Ascending aorta (tissue), 2 donors: ENCODE data around the gene KCNQ2. TPM values are rescaled to one million over a fixed set of nuclear protein-coding genes. Genes with fewer than 3 reads are reported as not detected.

ENCODE experiments used
- DNase-seq, 2 donors: peaks; one replicate each; pipeline ENCODE4 v3.0.0-alpha.2; 2019; ENCODE audit warnings: low spot score in 2 of 2
- H3K27ac ChIP-seq, 2 donors: fragments of 200-600 bp; sonication (generic); one replicate each; pipeline ENCODE4 v1.5.1; 2016 to 2017; ENCODE audit warnings: mild to moderate bottlenecking in 1 of 2
- H3K27me3 ChIP-seq: fragments of 200-600 bp; sonication (generic); one replicate; pipeline ENCODE4 v1.5.1; 2017
- H3K36me3 ChIP-seq, 2 donors: fragments of 200-600 bp; sonication (generic); one replicate each; pipeline ENCODE4 v1.5.1; 2016
- H3K4me1 ChIP-seq, 2 donors: fragments of 200-600 bp; sonication (generic); one replicate each; pipeline ENCODE4 v1.5.1; 2016 to 2017; ENCODE audit warnings: mild to moderate bottlenecking in 1 of 2
- H3K4me3 ChIP-seq, 2 donors: fragments of 200-600 bp; sonication (generic); one replicate each; pipeline ENCODE4 v1.5.1; 2016 to 2017; ENCODE audit warnings: mild to moderate bottlenecking in 1 of 2
- H3K9me3 ChIP-seq, 2 donors: fragments of 200-600 bp; sonication (generic); one replicate each; pipeline ENCODE4 v1.5.1; 2016
- intact Hi-C: fragments of 100-400 bp; cut with DNase I; formaldehyde crosslinking; loops from one replicate; pipeline ENCODE4 v1.15.1; 2023
- total RNA-seq: library from RNA; depleted of rRNA; stranded (reverse); fragments of >200 nt; gene quantifications from one replicate; pipeline ENCODE4 v1.1.0, GENCODE V29; 2016
- TF ChIP-seq, protein P1 (sequence below), 3 experiments: fragments of 200-600 bp in 2 of 3; fragments of 450-650 bp in 1 of 3; sonication (generic) in 2 of 3; IDR thresholded peaks; one replicate each; pipeline ENCODE4 v1.5.1; 2016 to 2019; ENCODE audit warnings: antibody characterized with exemption in 3 of 3, mild to moderate bottlenecking in 1 of 3, moderate library complexity in 1 of 3

KCNQ2 gene
- total RNA-seq, 1 donor from 2014 or later, result not detected

DNA sequence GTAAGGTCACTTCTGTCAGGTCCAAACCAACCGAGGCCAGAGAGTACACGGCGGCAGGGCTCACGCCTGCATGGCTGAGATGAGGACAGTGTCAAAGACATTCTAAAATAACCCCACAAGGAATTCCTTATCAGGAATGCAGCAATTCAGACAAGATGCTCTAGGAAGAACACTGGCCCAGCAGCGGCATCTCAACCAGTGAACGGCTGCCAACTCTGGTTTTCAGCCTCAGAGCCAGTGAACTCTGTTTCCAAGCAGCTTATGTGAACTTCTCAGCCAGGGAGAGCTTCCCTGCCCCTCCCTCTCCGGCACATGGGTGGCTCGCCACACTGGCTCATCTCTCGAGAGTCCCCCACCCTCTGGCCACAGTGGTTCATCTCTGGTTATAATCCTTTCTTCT lies 36.9 kb downstream of the KCNQ2 start:
- H3K4me3 ChIP-seq, result no peak overlapping the region
- intact Hi-C loops, result no loop called here
- no peak overlapping the region for H3K27ac ChIP-seq
- TF ChIP-seq, protein P1, sequence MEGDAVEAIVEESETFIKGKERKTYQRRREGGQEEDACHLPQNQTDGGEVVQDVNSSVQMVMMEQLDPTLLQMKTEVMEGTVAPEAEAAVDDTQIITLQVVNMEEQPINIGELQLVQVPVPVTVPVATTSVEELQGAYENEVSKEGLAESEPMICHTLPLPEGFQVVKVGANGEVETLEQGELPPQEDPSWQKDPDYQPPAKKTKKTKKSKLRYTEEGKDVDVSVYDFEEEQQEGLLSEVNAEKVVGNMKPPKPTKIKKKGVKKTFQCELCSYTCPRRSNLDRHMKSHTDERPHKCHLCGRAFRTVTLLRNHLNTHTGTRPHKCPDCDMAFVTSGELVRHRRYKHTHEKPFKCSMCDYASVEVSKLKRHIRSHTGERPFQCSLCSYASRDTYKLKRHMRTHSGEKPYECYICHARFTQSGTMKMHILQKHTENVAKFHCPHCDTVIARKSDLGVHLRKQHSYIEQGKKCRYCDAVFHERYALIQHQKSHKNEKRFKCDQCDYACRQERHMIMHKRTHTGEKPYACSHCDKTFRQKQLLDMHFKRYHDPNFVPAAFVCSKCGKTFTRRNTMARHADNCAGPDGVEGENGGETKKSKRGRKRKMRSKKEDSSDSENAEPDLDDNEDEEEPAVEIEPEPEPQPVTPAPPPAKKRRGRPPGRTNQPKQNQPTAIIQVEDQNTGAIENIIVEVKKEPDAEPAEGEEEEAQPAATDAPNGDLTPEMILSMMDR (IDR thresholded peaks at IDR 0.05), result no peak
- DNase-seq, result no peak
- H3K4me1 ChIP-seq, result no peaks in the 10 kb centered on the region
- no peaks in the 10 kb centered on the region for H3K36me3 ChIP-seq
- H3K27me3 ChIP-seq, result no peaks in the 10 kb centered on the region
- no peaks in the 10 kb centered on the region for H3K9me3 ChIP-seq

DNA sequence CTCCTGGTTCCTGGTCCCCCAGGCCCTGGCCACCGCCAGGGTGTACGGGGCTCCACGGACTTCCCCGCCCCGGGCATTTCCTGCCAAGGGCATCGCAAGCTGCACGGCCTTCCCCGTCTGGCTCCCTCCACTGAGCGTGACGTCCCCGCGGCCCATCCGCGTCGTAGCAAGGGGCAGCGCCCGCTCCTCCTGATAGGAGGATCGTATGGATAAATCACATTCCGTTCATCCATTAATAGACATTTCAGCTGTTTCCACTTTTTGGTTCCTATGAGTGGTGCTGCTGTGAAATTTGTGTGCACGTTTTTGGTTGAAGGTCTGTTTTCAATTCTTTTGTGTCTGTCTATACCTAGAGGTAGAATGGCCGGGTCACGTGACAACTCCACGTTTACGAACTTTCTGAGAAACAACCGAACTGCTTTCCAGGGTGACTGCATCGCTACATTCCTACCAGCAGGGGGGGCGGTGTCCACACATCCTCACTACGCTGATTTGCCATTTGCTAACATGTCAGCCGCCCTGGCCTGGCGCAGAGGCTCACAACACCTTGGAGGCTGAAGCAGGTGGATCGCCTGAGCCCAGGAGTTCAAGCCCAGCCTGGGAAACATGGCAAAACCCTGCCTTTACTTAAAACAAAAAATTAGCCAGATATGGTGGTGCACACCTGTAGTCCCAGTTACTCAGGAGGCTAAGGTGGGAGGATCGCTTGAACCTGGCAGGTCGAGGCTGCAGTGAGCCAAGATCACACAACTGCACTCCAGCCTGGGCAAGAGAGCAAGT lies 37.7 kb downstream of the KCNQ2 start:
- no peak overlapping the region for H3K27ac ChIP-seq
- no peaks in the 10 kb centered on the region for H3K4me1 ChIP-seq
- intact Hi-C loops, result no loop called here
- no peaks in the 10 kb centered on the region for H3K36me3 ChIP-seq
- H3K27me3 ChIP-seq, result no peaks in the 10 kb centered on the region
- DNase-seq, result no peak
- no peak overlapping the region for H3K4me3 ChIP-seq
- no peaks in the 10 kb centered on the region for H3K9me3 ChIP-seq
- TF ChIP-seq, protein P1 (IDR thresholded peaks at IDR 0.05), result peak; percentile 36 to 51 (median 45)

DNA sequence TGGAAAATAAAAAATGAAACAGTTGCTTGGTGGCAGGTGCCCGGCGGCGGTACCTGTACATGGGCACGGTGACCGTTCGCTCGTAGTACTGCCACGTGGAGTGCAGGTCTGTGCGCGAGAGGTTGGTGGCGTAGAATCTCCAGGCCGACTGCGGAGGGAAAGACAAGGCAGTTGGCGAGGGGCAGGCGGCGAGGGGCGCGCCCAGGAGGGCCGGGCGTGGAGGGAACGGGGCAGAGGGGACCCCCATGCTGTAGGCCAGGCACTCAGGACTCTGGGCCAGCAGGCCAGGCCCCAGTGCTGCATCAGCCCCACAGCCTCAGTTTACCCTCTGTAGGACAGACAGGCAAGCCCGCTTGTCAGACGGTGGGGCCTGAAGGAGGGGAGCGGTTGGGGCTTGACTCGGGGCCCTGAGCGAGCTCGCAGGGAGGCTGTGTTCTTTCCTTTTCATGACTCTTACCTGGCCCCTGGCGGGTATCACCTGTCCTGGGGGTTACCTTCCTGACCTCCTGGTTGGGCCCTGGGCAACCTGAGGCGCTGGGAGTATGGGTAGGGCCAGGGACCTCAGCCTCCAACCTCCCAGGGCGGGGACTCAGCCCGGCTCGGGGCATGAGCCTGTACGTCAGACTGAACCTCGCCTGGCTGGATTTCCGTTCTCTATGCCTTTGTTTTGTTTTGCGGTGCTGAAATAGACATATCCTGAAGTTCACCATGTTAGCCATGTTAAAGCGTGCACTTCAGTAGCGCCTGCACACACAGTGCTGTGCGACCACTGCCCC lies 38.5 kb downstream of the KCNQ2 start:
- TF ChIP-seq, protein P1 (IDR thresholded peaks at IDR 0.05), result no peak
- DNase-seq, result no peak
- intact Hi-C loops, result no loop called here
- Histone ChIP-seq H3K4me1 (no peaks in the 10 kb centered on the region), H3K27ac (no peak overlapping the region), H3K36me3 (no peaks in the 10 kb centered on the region), H3K27me3 (no peaks in the 10 kb centered on the region), H3K9me3 (no peaks in the 10 kb centered on the region), H3K4me3 (no peak overlapping the region)

DNA sequence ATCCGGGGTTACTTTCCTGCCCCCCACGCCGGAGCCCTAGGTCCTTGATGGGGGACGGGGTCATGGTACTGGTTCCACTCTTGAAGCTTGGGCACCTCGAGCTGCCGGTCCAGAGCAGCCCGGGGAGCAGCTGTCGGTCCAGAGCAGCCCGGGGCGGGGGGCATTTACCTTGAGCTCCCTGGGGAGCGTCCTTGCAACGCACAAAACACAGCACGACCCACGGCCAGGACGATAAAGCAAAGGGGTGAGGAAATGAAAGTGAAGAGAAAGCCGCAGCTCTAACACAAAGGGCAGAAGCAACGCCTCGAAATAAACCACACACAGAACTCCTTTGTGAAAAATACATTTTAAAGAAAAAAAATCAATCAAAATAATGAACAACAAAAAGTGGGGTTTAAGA lies 39.1 kb downstream of the KCNQ2 start:
- H3K27ac ChIP-seq, result no peak overlapping the region
- TF ChIP-seq, protein P1 (IDR thresholded peaks at IDR 0.05), result no peak
- no peak for DNase-seq
- H3K4me1 ChIP-seq, result no peaks in the 10 kb centered on the region
- H3K36me3 ChIP-seq, result no peaks in the 10 kb centered on the region
- no peaks in the 10 kb centered on the region for H3K9me3 ChIP-seq
- H3K4me3 ChIP-seq, result no peak overlapping the region
- no peaks in the 10 kb centered on the region for H3K27me3 ChIP-seq
- intact Hi-C loops, result no loop called here

DNA sequence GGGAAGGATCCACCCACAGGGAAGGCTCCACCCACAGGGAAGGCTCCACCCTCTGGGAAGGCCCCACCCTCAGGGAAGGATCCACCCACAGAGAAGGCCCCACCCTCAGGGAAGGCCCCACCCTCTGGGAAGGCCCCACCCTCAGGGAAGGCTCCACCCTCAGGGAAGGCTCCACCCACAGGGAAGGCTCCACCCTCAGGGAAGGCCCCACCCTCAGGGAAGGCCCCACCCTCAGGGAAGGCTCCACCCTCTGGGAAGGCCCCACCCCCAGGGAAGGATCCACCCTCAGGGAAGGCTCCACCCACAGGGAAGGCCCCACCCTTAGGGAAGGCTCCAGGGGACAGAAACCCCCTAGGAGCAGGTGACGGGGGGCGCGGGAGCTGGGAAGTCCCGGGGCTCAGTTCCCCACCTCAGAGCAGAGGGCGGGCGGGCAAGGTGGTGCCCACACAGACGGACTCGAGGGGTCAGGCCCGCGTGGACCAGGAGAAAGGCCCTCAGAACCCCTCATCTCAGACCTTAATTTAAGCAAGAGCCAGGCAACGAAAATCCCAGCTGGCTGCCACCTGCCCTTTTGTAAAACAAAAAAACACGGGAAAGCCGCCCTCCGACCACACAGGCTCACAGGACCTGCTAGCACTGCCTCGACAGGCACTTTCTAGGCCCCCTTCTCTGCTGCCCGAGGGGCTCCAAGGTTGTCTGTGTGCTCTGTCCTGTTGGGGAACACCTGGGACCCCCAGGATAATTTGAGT lies 39.7 kb downstream of the KCNQ2 start:
- Histone ChIP-seq H3K27me3 (no peaks in the 10 kb centered on the region), H3K4me3 (no peak overlapping the region), H3K27ac (no peak overlapping the region), H3K9me3 (no peaks in the 10 kb centered on the region), H3K36me3 (no peaks in the 10 kb centered on the region), H3K4me1 (no peaks in the 10 kb centered on the region)
- intact Hi-C loops, result no loop called here
- TF ChIP-seq, protein P1 (IDR thresholded peaks at IDR 0.05), result no peak
- DNase-seq, result no peak
